Measurements from ENCODE around the gene HACD1.
"Not testable (repeated sequence)": the region's sequence is repeated elsewhere in the genome, so short reads cannot be mapped to it uniquely, and the experiment has no call there.

Gene HACD1

GRCh38 chr10:17640331-17640816 is 23.2 kb upstream of the HACD1 start:
- no peak for DNase-seq

GRCh38 chr10:17637869-17638268 is 20.7 kb upstream of the HACD1 start:
- no peak for DNase-seq

GRCh38 chr10:17633353-17633752 is 16.2 kb upstream of the HACD1 start:
- no peak for DNase-seq

- not testable (repeated sequence) for DNase-seq
Measured at GRCh38 chr10:17632590-17632989, 15.4 kb upstream of the HACD1 start.

GRCh38 chr10:17626656-17627055 is 9.5 kb upstream of the HACD1 start:
- no peak for DNase-seq

GRCh38 chr10:17624996-17625395 is 7.8 kb upstream of the HACD1 start:
- DNase-seq = no peak

- DNase-seq = no peak
Measured at GRCh38 chr10:17622061-17622460, 4.9 kb upstream of the HACD1 start.

- no peak for DNase-seq
Measured at GRCh38 chr10:17616403-17617030, 657 bp downstream of the HACD1 start.

- no peak for DNase-seq
Measured at GRCh38 chr10:17609523-17610079, 7.6 kb downstream of the HACD1 start.

- peak; percentile 65 for DNase-seq
Measured at GRCh38 chr10:17607603-17608332, 9.4 kb downstream of the HACD1 start.

GRCh38 chr10:17607060-17607459 is 10.1 kb downstream of the HACD1 start:
- no peak for DNase-seq

- no peak for DNase-seq
Measured at GRCh38 chr10:17606547-17607040, 10.6 kb downstream of the HACD1 start.

GRCh38 chr10:17605936-17606335 is 11.2 kb downstream of the HACD1 start:
- DNase-seq = no peak

- DNase-seq = peak; percentile 29
Measured at GRCh38 chr10:17599089-17599488, 18.1 kb downstream of the HACD1 start.

- no peak for DNase-seq
Measured at GRCh38 chr10:17597386-17597785, 19.8 kb downstream of the HACD1 start.

- no peak for DNase-seq
Measured at GRCh38 chr10:17590969-17591645, 26.1 kb downstream of the HACD1 start.

GRCh38 chr10:17589316-17589715 is 27.9 kb downstream of the HACD1 start:
- DNase-seq = not testable (repeated sequence)

- no peak for DNase-seq
Measured at GRCh38 chr10:17588420-17588819, 28.8 kb downstream of the HACD1 start.

GRCh38 chr10:17587321-17587720 is 29.9 kb downstream of the HACD1 start:
- not testable (repeated sequence) for DNase-seq

- no peak for DNase-seq
Measured at GRCh38 chr10:17586821-17587234, 30.3 kb downstream of the HACD1 start.

- no peak for DNase-seq
Measured at GRCh38 chr10:17585016-17585415, 32.2 kb downstream of the HACD1 start.

GRCh38 chr10:17580885-17581284 is 36.3 kb downstream of the HACD1 start:
- DNase-seq = no peak

- DNase-seq = no peak
Measured at GRCh38 chr10:17578603-17579002, 38.6 kb downstream of the HACD1 start.

Data from CD4-positive, alpha-beta T cell treated with Interleukin-21 for 1 hour (primary cell).